Mesodermal cell (in vitro differentiated cells): Measurements from ENCODE around the gene GABRG3.

ENCODE experiments used
- H3K27ac ChIP-seq: 2 replicates; pipeline ENCODE4 v1.7.0; 2013; ENCODE audit warnings: mild to moderate bottlenecking, low read depth, low read length, moderate library complexity; ENCODE audit not compliant: severe bottlenecking
- H3K36me3 ChIP-seq: 2 replicates; pipeline ENCODE4 v1.7.1; 2013; ENCODE audit warnings: mild to moderate bottlenecking, low read length, moderate library complexity; ENCODE audit not compliant: control insufficient read depth, insufficient read depth
- H3K4me1 ChIP-seq: one replicate; pipeline ENCODE4 v1.7.1; 2013; ENCODE audit warnings: mild to moderate bottlenecking, low read length; ENCODE audit not compliant: insufficient read depth, control insufficient read depth, poor library complexity, severe bottlenecking
- H3K4me3 ChIP-seq: 2 replicates; pipeline ENCODE4 v1.7.0; 2013; ENCODE audit warnings: low read length, control low read depth, mild to moderate bottlenecking; ENCODE audit not compliant: insufficient read depth, poor library complexity, severe bottlenecking; ENCODE audit errors: extremely low read depth
- H3K9me3 ChIP-seq: 2 replicates; pipeline ENCODE4 v1.7.1; 2013; ENCODE audit warnings: mild to moderate bottlenecking, low read length, moderate library complexity; ENCODE audit not compliant: control insufficient read depth
- WGBS, 2 experiments: methylation state at CpG; one replicate each; pipeline ENCODE4 v1.1.5; 2013; ENCODE audit warnings: missing lambda C conversion rate in 2 of 2; ENCODE audit not compliant: insufficient coverage in 2 of 2; 5-methylcytosine and 5-hydroxymethylcytosine counted together

GABRG3 gene

DNA sequence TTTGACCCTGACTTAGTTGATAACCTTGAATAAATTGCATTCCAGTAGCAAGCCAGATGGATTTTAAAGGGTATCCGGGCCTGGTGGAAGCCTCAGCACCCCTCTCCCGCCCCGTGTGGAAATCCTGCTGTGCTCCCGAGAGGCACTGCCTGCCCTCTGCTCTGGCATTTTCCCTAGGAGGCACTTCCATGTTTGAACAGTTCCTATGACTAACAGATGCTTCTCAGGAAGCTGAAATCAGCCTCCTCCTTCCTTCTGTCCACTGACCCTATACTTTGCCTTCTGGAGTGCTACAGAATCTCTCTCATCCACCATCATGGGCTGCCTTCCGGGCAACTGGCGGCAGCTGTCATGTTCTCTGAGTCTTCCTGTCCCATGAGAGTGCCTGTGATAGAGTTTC is 90.8 kb downstream of the GABRG3 start:
- Histone ChIP-seq H3K4me1 (peaks cover 7% of the 10 kb centered on the region), H3K9me3 (no peaks in the 10 kb centered on the region), H3K4me3 (no peak overlapping the region), H3K27ac (no peak overlapping the region), H3K36me3 (no peaks in the 10 kb centered on the region)
- 65 to 82% methylated on average over 5 to 6 of the region's 6 CpGs for WGBS, 2 experiments

DNA sequence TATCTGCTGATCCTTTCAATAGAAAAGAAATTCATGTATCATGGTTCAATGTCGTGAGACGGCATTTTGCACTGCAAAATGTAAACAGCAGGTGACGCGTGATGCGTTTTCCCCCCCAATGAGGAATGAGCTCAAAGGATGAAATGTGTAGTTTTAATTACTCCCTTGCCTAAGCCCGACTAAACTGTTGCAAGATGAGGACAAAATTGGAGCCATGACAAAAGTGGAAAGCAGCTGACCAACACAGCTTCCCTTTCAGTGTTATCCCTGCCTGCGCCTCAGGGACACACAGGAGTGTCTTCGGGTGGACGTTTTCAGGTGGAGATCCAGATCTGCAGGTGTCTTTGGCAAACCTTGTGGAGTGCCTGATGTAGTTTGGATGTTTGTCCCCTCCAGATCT is 92.0 kb downstream of the GABRG3 start:
- WGBS, 2 experiments: 94 to 96% methylated on average over 6 to 9 of the region's 9 CpGs
- Histone ChIP-seq H3K4me1 (peaks cover 4% of the 10 kb centered on the region), H3K27ac (no peak overlapping the region), H3K9me3 (peaks cover 1% of the 10 kb centered on the region), H3K4me3 (no peak overlapping the region), H3K36me3 (no peaks in the 10 kb centered on the region)

DNA sequence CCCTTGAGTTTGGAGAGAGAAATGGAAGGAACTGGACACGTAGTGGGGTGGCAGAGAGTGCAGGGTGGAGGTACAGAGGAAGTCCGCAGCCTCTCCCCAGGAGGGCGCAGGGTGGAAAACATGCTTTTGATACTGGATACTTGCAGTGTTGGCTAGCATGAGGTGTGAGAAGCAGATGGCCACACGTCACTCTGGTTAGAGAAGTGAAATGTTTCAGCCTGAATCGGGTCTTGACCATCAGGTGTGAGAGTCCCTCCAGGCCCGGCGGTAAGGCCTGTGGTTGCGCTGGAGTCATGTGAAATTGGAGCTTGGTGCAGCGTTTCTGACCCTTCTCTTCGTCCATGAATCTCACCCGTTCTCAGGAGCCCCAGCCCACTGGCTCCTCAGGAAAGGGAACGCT is 93.1 kb downstream of the GABRG3 start:
- 91 to 93% methylated on average over 11 to 12 of the region's 12 CpGs for WGBS, 2 experiments
- no peaks in the 10 kb centered on the region for H3K4me1 ChIP-seq
- H3K27ac ChIP-seq: no peak overlapping the region
- H3K9me3 ChIP-seq: peaks cover 12% of the 10 kb centered on the region
- H3K36me3 ChIP-seq: no peaks in the 10 kb centered on the region
- H3K4me3 ChIP-seq: no peak overlapping the region

DNA sequence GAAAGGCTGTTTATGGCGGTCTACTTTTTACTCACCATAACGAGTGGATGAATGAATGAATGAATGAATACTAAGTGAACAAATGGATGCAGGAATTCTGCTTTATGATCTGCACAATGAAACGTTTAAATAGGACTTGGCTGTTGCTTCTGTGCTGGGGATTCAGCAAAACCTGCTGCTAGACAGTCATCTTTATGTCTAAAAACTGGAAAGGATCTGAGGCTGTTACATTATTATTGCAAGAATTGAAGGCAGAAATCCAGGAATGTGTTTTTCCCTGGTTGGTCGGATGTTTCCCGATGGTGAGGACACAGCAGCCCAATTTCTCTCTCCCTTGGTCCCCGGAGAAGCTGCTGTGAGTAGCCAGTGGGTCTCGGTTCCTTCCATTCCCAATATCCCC is 94.2 kb downstream of the GABRG3 start:
- H3K9me3 ChIP-seq: peaks cover 12% of the 10 kb centered on the region
- no peak overlapping the region for H3K27ac ChIP-seq
- no peaks in the 10 kb centered on the region for H3K36me3 ChIP-seq
- WGBS, 2 experiments: 89 to 96% methylated on average over 4 to 5 of the region's 7 CpGs
- H3K4me3 ChIP-seq: no peak overlapping the region
- no peaks in the 10 kb centered on the region for H3K4me1 ChIP-seq

DNA sequence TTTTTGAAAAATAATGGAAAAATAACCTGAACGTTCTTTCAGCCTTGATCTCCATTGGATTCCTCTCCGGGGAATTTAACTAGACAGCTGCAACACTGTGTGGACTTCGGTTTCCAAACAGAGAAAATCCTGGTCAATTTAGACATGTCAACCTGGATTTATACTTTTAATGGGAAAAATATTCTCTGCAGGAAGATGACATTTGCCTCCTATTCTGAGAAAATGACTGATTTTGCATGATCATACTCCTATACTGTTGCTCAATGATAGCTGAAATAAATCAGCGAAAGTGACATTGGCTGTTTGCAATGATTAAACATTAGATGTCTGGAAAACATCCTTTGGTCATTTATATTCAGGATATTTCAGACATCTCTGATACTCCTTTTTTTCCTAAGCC is 94.8 kb downstream of the GABRG3 start:
- no peaks in the 10 kb centered on the region for H3K4me1 ChIP-seq
- no peak overlapping the region for H3K27ac ChIP-seq
- H3K4me3 ChIP-seq: no peak overlapping the region
- H3K36me3 ChIP-seq: no peaks in the 10 kb centered on the region
- peaks cover 12% of the 10 kb centered on the region for H3K9me3 ChIP-seq
- WGBS, 2 experiments: 94 to 96% methylated on average over 3 of the region's 4 CpGs

DNA sequence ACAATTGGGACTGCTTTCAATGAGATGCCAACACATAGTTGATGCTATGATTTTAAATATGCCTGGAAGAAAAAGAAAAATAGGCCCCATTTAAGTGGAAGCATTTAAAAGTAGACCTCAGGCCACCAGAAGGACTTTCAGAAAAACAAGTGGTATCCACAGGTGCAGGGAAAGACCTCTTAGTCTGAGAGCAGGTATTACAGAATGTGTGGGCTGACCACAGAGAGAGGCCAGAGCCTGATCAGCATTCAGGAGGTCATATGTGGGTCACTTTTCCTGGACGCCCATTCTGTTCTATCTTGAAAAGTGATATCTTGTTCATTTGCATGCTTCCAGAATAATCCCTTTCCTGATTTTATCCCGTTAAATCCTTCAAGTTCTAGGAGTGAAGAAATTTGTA is 95.5 kb downstream of the GABRG3 start:
- no peaks in the 10 kb centered on the region for H3K4me1 ChIP-seq
- no peak overlapping the region for H3K4me3 ChIP-seq
- H3K9me3 ChIP-seq: peaks cover 12% of the 10 kb centered on the region
- H3K36me3 ChIP-seq: no peaks in the 10 kb centered on the region
- H3K27ac ChIP-seq: no peak overlapping the region
- WGBS, 2 experiments: 83% methylated on average over 1 of the region's 2 CpGs; no CpG with 5 or more reads in 1 of the 2 experiments

DNA sequence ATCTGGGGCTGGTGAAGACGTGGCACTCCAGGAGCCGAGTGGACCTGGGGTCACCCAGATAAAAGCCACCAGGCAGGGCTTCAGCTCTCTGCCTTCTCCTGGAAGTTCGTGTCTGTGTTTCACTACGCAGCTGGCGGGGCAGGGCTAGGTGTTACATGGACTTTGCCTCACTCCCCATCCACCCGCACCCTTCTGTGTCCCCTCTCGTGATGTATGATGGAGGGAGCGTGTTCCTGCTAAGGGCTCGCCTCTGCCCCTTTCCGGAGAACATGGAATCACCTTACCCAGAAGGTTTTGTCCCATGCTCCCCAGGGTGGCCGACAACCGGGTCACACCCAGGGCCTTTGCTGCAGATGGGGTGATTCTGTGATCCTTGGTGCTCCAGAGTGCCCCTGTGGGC is 96.2 kb downstream of the GABRG3 start:
- no peak overlapping the region for H3K4me3 ChIP-seq
- H3K36me3 ChIP-seq: no peaks in the 10 kb centered on the region
- no peaks in the 10 kb centered on the region for H3K4me1 ChIP-seq
- H3K27ac ChIP-seq: no peak overlapping the region
- WGBS, 2 experiments: 80 to 94% methylated on average over 7 of the region's 12 CpGs
- peaks cover 12% of the 10 kb centered on the region for H3K9me3 ChIP-seq

DNA sequence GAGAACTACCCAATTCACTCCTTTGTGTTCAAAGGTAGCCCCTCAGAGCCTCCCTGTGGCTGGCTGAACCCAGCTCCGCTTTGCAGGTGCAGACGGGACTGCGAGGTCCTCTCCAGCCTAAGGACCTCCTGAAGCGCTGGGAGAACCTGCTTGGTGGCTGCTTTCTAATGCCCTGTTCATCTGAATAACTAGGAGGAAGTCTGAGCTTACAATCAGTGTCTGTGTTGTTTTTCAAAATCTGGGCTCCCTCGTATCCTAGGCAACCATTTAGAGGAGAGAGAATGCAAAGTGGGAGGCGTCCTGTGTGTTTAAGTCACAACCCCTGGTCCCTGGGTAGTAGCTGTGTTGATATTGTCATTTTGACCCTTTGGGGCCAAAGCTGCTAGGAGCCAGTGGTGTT is 99.9 kb downstream of the GABRG3 start:
- Histone ChIP-seq H3K36me3 (no peaks in the 10 kb centered on the region), H3K4me3 (no peak overlapping the region), H3K9me3 (peaks cover 12% of the 10 kb centered on the region), H3K4me1 (no peaks in the 10 kb centered on the region), H3K27ac (no peak overlapping the region)
- WGBS, 2 experiments: 66 to 84% methylated on average over 4 to 5 of the region's 6 CpGs

DNA sequence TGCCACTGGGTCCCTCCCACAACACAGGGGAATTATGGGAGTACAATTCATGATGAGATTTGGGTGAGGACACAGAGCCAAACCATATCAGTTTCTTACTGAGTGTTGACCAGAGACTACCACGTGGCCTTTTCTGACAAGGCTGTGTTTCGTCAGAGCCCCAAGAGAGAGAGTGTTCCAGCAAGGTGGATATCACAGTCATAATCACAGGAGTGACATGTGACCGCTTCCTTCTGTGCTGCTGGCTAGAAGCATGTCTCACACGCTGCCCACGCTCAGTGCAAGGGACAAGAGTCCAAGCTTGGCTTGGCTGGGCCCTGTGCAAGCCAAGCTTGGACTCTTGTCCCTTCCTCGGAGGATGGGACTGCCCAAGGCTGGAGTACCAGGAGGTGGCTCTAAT is 103.2 kb downstream of the GABRG3 start:
- Histone ChIP-seq H3K27ac (no peak overlapping the region), H3K9me3 (no peaks in the 10 kb centered on the region), H3K4me1 (no peaks in the 10 kb centered on the region), H3K36me3 (no peaks in the 10 kb centered on the region), H3K4me3 (no peak overlapping the region)
- 82 to 96% methylated on average over 5 of the region's 6 CpGs for WGBS, 2 experiments

DNA sequence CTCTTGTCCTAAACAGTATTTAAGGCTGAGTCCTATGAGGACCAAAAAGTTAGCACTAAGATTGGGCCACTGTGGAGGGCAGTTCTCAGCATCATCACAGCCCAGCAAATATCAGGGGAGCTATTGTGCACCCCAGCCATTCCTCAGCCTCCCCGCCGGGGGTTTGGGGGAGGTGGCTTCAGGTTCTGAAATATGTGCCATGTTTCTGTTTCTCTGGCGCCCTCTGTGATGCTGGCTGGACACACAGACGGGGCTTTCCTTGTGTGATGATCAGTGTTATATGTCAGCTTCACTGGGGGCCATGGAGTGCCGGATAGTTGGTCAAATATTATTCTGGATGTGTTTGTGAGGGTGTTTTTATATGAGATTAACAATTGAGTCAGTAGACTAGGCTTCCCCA is 106.8 kb downstream of the GABRG3 start:
- WGBS, 2 experiments: 86 to 90% methylated on average over 1 to 5 of the region's 5 CpGs

DNA sequence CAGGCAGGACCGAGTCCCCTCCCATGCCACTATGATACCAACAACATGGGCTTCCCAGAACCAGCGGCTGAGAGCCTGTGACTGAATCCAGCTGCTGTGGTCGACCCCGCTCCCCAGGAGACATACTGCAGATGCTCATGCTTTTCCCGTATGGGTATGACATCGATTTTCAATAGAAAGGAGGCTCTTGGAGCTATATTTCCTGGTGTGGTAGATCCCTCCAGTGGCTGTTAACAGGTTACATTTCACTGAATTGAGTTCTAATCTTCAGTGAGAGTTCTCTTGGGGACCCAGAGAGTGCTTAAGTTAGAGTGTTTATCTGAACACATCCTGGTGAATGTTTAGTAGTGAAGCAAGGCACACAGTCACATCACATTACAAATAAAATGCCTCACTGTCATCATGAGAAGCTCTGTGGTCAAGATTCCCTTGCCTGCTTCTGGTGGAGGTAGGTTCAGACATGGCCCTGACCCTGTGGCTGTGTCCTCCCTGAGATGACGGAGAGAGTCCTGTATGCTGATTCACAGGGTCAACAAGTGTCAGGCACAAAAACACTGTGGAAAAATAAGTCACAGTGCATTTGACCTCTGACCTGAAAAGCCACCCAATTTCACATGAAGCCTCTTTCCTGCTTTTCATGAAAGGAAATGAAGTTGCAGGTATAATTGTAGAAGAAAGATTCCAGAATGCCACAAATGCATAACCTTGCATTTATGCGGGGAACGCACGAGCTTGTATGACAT is 110.9 kb downstream of the GABRG3 start:
- WGBS, 2 experiments: 77 to 97% methylated on average over 6 of the region's 10 CpGs
- Histone ChIP-seq H3K36me3 (no peaks in the 10 kb centered on the region), H3K4me1 (peaks cover 13% of the 10 kb centered on the region)

More for the DNA sequence above, 106.8 kb downstream of the GABRG3 start:
- no peaks in the 10 kb centered on the region for H3K9me3 ChIP-seq
- no peak overlapping the region for H3K4me3 ChIP-seq
- no peak overlapping the region for H3K27ac ChIP-seq
- no peaks in the 10 kb centered on the region for H3K4me1 ChIP-seq
- H3K36me3 ChIP-seq: no peaks in the 10 kb centered on the region

More for the DNA sequence above, 110.9 kb downstream of the GABRG3 start:
- no peak overlapping the region for H3K4me3 ChIP-seq
- no peaks in the 10 kb centered on the region for H3K9me3 ChIP-seq
- H3K27ac ChIP-seq: no peak overlapping the region
